AG09319 (cell line): ENCODE data around the gene DYRK1A.

ENCODE experiments used
- DNase-seq: peaks from one replicate; pipeline ENCODE4 v3.0.0-alpha.2; 2010; ENCODE audit warnings: low read depth; ENCODE audit errors: extremely low read depth
- CTCF ChIP-seq: IDR thresholded peaks from 2 replicates; pipeline ENCODE4 v1.5.1; 2011; ENCODE audit warnings: low read depth, mild to moderate bottlenecking, inconsistent platforms, low read length, moderate library complexity

The DYRK1A gene

GRCh38 chr21:37412603-37413360 lies 46.2 kb downstream of the DYRK1A start:
- DNase-seq, result peak; percentile 38
- no peak for TF ChIP-seq CTCF

GRCh38 chr21:37413553-37414291 lies 47.1 kb downstream of the DYRK1A start:
- TF ChIP-seq CTCF, result no peak
- DNase-seq, result no peak

GRCh38 chr21:37414292-37415253 lies 48.0 kb downstream of the DYRK1A start:
- DNase-seq, result no peak
- no peak for TF ChIP-seq CTCF

- TF ChIP-seq CTCF, result no peak
- no peak for DNase-seq
Observed at GRCh38 chr21:37415939-37416338, 49.4 kb downstream of the DYRK1A start.

- no peak for DNase-seq
- no peak for TF ChIP-seq CTCF
Observed at GRCh38 chr21:37416914-37417313, 50.3 kb downstream of the DYRK1A start.

GRCh38 chr21:37419228-37419906 lies 52.8 kb downstream of the DYRK1A start:
- DNase-seq, result no peak
- TF ChIP-seq CTCF, result no peak
